HG03135 (cell line): ENCODE results near the gene CSGALNACT2.
A peak's percentile ranks its signal among the peaks of the same experiment; 100 is the strongest.
"Not testable (repeated sequence)": the region's sequence is repeated elsewhere in the genome, so short reads cannot be mapped to it uniquely, and the experiment has no call there.

ENCODE experiments used
- ATAC-seq: cut with Tn5 transposase; IDR thresholded peaks from one replicate; pipeline ENCODE4 v1.9.1; 2021; ENCODE audit warnings: mild to moderate bottlenecking, moderate library complexity; ENCODE audit not compliant: unreplicated experiment

Gene CSGALNACT2, protein sequence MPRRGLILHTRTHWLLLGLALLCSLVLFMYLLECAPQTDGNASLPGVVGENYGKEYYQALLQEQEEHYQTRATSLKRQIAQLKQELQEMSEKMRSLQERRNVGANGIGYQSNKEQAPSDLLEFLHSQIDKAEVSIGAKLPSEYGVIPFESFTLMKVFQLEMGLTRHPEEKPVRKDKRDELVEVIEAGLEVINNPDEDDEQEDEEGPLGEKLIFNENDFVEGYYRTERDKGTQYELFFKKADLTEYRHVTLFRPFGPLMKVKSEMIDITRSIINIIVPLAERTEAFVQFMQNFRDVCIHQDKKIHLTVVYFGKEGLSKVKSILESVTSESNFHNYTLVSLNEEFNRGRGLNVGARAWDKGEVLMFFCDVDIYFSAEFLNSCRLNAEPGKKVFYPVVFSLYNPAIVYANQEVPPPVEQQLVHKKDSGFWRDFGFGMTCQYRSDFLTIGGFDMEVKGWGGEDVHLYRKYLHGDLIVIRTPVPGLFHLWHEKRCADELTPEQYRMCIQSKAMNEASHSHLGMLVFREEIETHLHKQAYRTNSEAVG

DNA sequence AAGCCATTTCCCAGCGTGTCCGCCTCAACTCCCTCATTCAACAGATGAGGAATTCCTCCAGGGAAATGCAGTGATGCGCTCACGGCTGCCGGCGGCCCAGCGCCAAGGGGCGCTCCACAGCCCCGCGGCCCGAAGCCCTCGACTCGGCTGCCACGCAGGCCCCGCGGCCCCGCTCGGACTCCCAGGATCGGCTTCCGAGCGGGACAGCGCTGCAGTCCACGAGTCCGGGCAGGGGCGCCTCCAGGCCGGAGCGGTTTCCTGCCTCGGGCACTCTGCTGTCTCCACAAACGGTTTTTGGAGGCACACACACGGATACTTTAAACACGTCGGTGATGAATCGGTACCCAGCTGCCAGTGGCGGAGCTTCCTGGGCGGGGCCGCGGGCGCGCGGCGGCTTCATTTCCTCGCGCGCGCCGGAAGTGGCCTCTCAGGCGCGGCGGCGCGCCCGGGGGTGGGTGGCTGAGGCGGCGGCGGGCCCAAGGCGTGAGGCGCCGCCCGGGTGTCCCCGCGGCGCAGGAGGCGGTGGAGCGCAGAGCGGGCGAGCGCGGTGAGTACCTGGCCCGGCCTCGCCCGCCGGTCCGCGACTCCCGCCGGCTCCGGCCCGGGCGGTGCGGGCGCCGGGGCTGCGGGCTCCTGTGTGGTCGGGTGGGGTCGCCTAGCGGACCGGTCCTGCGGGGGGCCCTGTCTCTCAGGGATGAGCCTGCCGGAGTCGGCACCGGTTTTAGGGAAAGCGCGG is at the start of gene CSGALNACT2:
TSS of gene CSGALNACT2 (plus strand) at position 425 of the 736 bp plus-strand sequence. CDS start 16,705 bp downstream, outside the sequence.
- peak; percentile 65 for ATAC-seq

DNA sequence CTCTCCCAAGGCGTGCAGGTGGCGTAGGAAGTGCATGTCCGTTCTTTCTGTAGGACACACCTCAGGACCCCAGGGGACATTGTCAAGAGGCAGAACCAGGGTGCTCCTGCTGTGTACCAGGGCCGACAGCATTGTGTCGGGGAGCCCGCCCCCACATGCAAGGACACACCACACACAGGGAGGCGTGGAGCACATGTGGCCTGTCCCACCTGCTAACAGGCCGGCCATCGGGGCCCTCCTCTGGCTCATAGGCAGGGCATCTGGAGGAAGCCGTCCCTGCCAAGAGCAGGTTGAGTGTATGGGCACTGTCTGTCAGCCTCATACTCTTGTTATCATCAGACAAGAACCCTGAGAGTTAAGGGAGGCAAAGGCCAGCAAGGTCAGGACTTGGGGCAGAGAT is 48.7 kb upstream of the CSGALNACT2 start:
- no peak for ATAC-seq

DNA sequence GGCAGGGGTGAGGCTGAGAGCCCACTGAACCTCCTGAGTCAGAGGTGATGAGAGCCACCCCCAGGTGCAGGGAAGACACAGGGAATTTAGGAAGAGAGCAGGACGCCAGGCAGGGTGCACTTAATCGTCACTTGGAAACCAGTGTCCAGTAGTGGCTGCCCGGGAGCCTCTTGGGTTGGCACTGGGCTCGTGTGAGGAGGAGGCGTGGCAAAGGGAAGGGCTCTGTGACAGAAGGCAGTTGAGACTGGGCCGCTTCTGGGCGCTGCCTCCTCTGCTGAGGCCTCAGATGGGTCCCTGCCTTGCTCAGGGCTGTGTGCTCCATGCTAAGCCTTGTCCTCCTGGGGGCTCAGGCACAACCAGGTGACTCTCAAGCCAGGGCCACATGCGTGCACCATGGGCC is 48.1 kb upstream of the CSGALNACT2 start:
- ATAC-seq: no peak

DNA sequence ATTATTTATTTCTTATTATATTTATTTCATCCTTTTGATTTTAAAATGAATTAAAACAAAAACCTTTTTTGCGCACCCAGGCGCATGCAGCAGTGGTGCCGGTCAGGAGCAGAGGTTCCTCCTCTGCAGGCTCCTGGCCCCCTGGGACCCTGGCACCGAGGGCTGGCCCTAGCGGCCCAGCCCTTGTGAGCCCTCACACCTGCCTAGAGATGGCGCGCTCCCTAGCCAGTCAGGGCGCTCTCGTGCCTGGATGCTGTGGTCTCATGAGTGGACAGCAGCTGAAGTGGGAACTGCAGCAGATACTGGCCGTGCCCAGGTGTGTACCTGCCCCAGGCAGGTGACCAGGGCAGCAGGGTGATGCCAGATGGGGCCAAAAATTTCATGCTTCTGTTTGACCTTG is 47.6 kb upstream of the CSGALNACT2 start:
- ATAC-seq: no peak

DNA sequence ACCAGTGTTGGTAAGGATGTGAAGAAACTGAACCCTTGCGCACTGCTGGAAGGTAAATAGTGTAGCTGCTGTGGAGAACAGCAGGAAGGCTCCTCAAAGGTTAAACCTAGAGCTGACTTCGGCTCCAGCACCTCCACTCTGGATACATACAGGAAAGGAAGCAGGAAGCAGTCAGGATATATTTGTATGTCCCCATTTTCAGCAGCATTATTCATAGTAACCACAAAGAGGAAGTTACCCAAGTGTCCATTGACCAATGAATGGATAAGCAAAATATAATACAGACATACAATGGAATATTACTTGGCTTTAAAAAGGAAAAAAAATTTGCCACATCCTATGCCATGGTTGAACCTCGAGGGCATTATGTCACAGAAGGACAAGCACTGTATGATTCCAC is 46.4 kb upstream of the CSGALNACT2 start:
- ATAC-seq: no peak

DNA sequence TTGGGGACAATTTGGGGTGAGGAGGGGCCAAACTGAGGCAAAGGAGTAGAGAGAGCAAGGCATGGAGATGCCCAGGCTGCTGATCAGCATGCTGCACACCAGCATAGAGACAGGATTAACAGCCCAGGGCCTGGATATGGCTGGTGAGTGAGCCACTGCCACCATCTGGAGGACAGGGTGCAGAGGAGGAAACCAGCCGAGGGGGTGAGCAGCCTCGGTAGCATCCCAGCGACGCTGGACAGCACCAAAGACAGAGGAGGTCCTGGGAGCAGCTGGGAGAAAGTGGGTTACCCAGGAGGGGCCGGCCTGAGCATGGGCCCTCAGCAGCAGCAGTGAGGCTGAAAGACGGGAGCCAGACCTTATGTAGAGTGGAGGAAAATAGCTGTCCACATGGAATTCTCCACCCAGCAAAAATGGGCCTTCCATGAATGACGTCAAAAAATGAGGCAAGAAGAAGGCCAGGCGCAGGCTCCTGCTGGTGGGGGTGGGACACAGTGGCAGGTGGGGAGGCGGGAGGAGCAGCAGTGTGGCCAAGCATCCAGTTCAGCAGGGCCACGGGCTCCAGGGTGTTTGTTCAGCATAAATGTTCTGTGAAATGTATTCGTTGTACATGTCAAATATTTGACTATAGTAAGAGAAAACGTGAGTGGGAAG is 44.7 kb upstream of the CSGALNACT2 start:
- ATAC-seq: no peak

DNA sequence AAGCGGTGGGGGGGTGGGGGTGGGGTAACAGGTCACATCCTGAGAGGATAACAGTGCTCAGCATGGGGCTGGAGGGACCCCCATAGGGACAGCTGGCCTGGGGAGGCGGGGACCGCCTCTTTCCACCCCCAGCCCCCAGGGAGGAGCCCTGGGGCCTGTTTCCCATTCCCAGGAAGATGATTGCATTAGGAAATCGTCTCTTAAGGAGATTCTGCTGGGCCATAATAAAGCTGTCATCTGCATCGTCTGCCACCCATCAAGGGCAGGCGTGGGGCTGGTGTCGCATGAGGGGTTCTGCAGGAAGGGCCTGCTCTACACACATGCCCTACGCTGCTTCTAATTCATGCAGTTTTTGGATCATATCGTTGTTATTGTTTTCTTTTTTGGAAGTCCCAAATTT is 44.2 kb upstream of the CSGALNACT2 start:
- no peak for ATAC-seq

DNA sequence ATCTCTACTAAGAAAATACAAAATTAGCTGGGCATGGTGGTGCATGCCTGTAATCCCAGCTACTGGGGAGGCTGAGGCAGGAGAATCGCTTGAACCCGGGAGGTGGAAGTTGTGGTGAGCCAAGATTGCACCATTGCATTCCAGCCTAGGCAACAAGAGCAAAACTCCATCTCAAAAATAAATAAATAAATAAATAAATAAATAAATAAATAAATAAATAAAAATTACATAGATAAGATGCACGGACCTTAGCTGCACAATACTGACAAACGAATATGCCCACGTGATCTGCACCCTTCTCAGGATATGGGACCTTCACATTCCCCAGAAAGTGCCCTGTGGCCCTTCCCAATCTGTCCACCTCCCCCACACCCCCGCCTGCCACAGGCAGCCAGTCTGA is 38.9 kb upstream of the CSGALNACT2 start:
- not testable (repeated sequence) for ATAC-seq

DNA sequence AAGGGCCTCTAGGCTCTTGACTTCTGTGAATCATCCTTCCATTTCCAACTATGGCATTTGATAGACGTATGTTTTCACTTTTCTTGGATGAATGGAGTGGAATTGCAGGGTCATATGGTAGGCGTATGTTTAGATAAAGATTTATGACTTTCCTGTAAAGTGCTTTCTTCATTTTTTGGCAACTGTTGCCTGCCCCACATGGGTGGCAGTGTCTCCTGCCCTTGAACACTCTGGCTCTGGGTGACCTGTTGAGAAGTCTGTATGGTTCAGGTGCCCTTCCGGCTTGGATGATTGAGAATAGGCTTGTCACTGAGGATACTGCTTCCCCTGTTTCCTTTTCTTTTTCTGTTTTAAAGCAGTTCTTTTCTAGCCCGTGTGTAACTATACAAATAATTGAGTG is 38.3 kb upstream of the CSGALNACT2 start:
- no peak for ATAC-seq

DNA sequence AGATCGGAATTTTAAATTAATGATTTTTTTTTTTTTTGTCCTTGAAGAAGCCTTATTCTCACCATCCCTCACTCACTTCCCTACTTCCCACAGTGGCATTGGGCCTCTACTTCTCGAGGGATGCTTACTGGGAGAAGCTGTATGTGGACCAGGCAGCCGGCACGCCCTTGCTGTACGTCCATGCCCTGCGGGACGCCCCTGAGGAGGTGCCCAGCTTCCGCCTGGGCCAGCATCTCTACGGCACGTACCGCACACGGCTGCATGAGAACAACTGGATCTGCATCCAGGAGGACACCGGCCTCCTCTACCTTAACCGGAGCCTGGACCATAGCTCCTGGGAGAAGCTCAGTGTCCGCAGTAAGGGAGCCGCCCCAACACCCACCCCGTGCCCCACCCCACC is 37.9 kb upstream of the CSGALNACT2 start:
- no peak for ATAC-seq

DNA sequence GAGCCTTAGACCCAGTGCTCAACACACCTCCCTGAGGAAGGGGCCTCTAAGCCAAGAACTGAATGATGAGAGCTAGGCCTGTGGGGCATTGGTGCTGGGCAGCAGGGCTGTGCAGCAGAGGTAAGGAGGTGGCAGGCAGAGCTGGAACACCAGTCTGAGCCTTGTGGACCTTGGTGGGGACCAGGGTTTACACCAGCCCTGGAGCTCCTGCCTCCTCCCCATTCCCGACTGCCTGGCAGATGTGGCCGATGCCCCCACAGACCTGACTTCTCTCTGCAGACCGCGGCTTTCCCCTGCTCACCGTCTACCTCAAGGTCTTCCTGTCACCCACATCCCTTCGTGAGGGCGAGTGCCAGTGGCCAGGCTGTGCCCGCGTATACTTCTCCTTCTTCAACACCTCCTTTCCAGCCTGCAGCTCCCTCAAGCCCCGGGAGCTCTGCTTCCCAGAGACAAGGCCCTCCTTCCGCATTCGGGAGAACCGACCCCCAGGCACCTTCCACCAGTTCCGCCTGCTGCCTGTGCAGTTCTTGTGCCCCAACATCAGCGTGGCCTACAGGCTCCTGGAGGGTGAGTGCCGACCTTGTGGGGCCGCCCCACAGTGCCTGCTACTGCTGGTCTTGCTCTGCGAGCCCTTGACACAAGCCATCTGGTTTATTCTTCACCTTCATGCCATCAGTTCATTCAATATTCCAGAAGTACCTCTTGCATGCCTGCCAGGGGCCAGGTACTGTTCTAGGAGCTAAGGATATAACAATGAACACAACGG is 36.0 kb upstream of the CSGALNACT2 start:
- ATAC-seq: no peak

DNA sequence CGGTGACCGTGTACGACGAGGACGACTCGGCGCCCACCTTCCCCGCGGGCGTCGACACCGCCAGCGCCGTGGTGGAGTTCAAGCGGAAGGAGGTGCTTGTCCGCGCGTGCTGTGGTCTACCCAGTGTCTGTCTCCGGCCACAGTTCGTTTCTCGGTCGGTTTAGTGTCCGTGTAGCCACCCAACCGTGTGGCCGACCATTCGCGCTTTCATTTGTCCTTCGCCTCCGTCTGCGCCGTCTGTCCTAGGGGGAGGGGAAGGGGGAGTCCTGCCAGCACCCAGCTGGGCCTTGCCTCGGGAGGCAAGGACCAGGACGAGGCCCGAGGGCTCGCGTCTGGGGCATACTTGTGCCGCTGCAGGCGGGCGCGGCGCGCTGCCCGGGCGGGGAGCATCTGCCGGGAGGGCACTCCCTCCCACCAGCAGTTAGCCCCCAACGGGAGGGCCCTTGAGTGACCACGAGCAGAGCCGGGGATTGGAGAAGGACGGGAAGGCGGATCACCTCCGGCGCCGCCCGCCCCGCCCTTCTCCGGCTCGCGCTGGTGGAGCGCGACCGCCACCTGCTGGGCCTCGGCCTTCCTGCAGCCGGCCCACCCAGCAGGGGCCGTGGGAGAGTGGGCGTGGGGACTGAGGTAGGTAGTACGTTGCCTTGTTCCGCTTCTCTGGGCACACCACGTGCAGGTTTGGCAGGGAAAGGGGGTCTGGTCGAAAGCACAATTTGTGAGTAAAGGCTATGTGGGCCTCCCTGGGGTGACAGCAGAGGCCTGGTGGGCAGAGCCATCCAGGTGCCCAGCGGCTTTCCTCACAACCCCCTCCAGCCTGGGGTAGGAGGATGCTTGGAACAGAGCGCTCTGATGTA is 32.9 kb upstream of the CSGALNACT2 start:
- ATAC-seq: peak; percentile 81

DNA sequence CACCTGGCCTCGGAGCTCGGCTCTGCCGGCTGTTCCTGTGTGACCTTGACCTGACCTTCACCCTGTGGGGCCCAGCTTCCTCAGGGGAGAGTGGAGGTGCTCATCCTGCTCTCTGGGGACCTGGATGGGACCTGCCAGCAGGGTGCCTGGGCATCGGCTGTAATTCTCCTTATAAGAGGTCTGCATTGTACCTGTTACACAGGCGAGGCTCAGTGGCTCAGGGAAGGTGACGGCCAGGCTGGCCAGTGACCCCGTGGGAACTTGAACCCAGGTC is 32.4 kb upstream of the CSGALNACT2 start:
- ATAC-seq: no peak

DNA sequence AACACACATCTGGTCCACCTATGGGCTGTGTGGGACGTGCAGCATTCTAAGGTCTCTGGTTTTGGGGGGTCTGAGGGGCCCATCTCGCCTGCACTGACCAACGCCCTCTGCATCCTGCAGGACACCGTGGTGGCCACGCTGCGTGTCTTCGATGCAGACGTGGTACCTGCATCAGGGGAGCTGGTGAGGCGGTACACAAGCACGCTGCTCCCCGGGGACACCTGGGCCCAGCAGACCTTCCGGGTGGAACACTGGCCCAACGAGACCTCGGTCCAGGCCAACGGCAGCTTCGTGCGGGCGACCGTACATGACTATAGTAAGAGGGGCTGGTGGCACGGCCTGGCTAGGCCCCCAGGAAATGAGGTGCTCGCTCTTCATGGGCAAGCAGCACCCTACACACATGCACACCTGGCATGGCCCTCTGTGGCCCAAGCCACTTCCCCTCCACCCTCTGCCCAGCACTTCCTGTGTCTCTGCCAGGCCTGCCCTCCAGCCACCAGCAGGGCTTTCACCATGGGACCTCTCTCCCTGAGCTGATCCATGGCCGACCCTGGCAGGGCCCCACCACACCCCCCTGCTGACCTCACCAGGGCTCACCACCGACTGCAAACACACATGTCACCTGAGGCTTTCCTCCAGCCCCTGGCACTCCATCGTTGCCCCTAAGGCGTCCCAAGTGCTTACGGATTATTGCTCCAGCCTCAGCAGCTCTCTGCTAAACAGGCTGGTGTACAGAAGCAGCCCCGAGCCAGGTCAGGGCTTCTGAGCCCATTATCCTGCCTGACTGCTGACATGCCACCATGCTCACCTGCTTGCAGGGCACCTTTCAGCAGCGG is 31.8 kb upstream of the CSGALNACT2 start:
- ATAC-seq: no peak

DNA sequence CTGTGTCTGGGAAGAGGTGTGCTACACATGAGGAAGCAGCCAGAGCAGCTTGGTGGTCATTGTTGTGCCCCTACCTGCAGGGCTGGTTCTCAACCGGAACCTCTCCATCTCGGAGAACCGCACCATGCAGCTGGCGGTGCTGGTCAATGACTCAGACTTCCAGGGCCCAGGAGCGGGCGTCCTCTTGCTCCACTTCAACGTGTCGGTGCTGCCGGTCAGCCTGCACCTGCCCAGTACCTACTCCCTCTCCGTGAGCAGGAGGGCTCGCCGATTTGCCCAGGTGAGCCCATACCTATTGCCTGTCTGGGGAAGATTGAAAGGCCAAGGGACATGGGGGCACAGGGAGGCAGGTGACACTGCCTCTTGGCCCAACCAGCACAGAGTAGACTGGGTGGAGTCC is 29.3 kb upstream of the CSGALNACT2 start:
- ATAC-seq: no peak

DNA sequence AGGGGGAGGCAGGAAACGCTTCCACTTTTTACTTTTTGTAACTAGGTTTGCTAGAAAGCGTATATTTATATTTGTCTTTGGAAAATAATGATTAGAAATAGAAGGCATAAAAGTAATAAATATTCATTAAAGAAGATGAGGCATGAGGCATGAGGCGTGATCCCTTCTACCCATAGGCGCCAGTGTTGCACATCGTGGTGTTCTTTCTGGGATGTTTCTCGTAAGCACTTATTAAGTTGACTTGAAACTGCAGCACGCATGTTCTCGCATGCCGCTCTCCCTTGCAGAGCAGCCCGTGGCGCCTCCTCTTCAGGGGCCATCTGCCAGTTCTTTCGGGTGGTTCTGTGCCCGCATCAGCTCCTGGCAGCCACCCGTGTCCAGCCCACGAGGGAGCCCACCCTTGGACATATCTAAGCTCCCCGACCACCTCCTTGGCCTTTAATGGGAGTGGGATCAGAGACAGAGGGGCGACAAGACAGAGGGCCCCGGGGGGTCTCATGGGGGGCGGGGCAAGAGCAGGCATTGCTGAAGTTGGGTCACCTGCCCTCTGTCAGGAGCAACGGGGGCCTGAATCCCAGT is 28.5 kb upstream of the CSGALNACT2 start:
- no peak for ATAC-seq

DNA sequence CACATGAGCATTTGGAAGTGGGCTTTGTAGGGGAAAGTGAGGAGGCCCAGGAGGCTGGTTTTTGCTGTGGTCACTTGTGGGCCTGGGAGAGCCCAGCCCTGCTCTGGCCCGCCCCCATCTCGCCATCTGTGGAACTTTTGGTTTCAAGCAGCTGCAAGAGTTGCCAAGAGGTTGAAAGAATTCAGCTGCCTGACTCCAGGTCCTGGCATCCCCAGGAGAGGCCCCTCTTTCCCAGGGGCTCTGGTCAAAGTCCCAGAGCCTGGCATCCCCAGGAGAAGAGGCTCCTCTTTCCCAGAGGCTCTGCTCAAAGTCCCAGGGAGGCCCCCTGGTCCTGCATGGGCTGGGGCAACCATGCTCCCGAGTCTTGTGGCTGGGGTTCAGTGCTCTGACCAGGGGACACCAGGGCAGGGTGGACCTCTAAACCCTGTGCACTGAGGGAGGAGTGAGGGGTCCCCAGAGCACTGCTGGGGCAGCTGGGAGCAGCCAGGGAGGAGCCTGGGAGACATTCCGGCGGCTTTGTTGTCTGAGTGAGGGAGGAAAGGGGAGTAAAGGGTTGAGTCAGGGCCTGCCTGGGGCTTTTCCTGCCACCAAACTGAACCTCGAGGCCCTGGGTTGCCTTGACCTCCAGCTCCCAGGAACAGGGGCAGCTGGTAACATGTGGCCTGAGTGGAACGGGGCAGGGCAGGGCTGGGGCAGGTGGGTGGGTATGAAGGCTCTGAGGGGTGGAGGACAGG is 27.7 kb upstream of the CSGALNACT2 start:
- ATAC-seq: peak; percentile 53

DNA sequence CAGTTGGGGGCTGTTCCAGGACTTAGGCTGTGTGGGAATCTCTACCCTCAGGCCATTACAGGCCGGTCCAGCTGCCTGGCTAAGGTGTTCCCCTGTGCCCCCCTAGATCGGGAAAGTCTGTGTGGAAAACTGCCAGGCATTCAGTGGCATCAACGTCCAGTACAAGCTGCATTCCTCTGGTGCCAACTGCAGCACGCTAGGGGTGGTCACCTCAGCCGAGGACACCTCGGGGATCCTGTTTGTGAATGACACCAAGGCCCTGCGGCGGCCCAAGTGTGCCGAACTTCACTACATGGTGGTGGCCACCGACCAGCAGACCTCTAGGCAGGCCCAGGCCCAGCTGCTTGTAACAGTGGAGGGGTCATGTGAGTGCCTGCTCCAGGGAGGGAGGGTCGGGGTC is 27.1 kb upstream of the CSGALNACT2 start:
- no peak for ATAC-seq
